ENCODE measurements around the gene NTN1. TPM values are rescaled to one million over a fixed set of nuclear protein-coding genes. Genes with fewer than 3 reads are reported as not detected.

NTN1 gene
- total and polyA plus RNA-seq, 7 experiments from 2014 or later: 0.07 to 0.12 (median 0.11) TPM; not detected in 4

- H3K4me1 Mint-ChIP-seq: no peaks in the 10 kb centered on the region
- no peaks in the 10 kb centered on the region for H3K36me3 Mint-ChIP-seq
- Histone ChIP-seq H3K9me3 (ENCODE audit: control insufficient read depth in 2 of 3, low read length in 3 of 3) (no peaks in the 10 kb centered on the region), H3K4me3 (ENCODE audit: low read length) (no peak overlapping the region), H3K27ac (ENCODE audit: low read depth, low read length) (no peak overlapping the region), H3K27me3 (ENCODE audit: control insufficient read depth in 2 of 2, insufficient read depth in 2 of 2, low read length in 2 of 2) (no peaks in the 10 kb centered on the region), H3K36me3 (ENCODE audit: control insufficient read depth in 2 of 3, insufficient read depth in 3 of 3, low read length in 3 of 3) (no peaks in the 10 kb centered on the region), H3K4me1 (ENCODE audit: control insufficient read depth in 2 of 2, insufficient read depth in 2 of 2, low read length in 2 of 2) (peaks cover 0 to 11% of the 10 kb centered on the region in 2 donors)
- DNase-seq: no peak
- H3K4me3 Mint-ChIP-seq: no peak overlapping the region
- ChIA-PET POLR2A (no interaction called here), CTCF (no interaction called here)
- intact Hi-C loops (cut with micrococcal nuclease): no loop called here
- no peak overlapping the region for H3K27ac Mint-ChIP-seq
- no peaks in the 10 kb centered on the region for H3K9me3 Mint-ChIP-seq
- H3K27me3 Mint-ChIP-seq: peaks cover 0 to 5% (median 0%) of the 10 kb centered on the region in 5 donors
- no peak for ATAC-seq
Observed at GRCh38 chr17:9229160-9229825, 208.0 kb downstream of the NTN1 start.

GRCh38 chr17:9229826-9230201, 208.5 kb downstream of the NTN1 start:
- H3K4me3 ChIP-seq (ENCODE audit: low read length): no peak overlapping the region
- no peaks in the 10 kb centered on the region for H3K9me3 ChIP-seq (ENCODE audit: control insufficient read depth in 2 of 3, low read length in 3 of 3)
- DNase-seq: no peak
- no peak for ATAC-seq
- Mint-ChIP-seq H3K36me3 (no peaks in the 10 kb centered on the region), H3K9me3 (no peaks in the 10 kb centered on the region), H3K4me1 (no peaks in the 10 kb centered on the region), H3K27me3 (peaks cover 0 to 5% (median 0%) of the 10 kb centered on the region in 5 donors), H3K4me3 (no peak overlapping the region), H3K27ac (no peak overlapping the region)
- H3K27me3 ChIP-seq (ENCODE audit: control insufficient read depth in 2 of 2, insufficient read depth in 2 of 2, low read length in 2 of 2): no peaks in the 10 kb centered on the region
- H3K36me3 ChIP-seq (ENCODE audit: control insufficient read depth in 2 of 3, insufficient read depth in 3 of 3, low read length in 3 of 3): no peaks in the 10 kb centered on the region
- H3K27ac ChIP-seq (ENCODE audit: low read depth, low read length): no peak overlapping the region
- peaks cover 0 to 11% of the 10 kb centered on the region in 2 donors for H3K4me1 ChIP-seq (ENCODE audit: control insufficient read depth in 2 of 2, insufficient read depth in 2 of 2, low read length in 2 of 2)
- CTCF ChIA-PET: no interaction called here
- POLR2A ChIA-PET: no interaction called here
- intact Hi-C loops (cut with micrococcal nuclease): no loop called here

GRCh38 chr17:9230346-9230745, 209.0 kb downstream of the NTN1 start:
- Mint-ChIP-seq H3K4me3 (no peak overlapping the region), H3K27me3 (peaks cover 0 to 5% (median 0%) of the 10 kb centered on the region in 5 donors), H3K9me3 (no peaks in the 10 kb centered on the region), H3K36me3 (no peaks in the 10 kb centered on the region), H3K4me1 (no peaks in the 10 kb centered on the region), H3K27ac (no peak overlapping the region)
- CTCF ChIA-PET: no interaction called here
- DNase-seq: no peak
- no peak for ATAC-seq
- intact Hi-C loops (cut with micrococcal nuclease): no loop called here
- no peak overlapping the region for H3K27ac ChIP-seq (ENCODE audit: low read depth, low read length)
- no peaks in the 10 kb centered on the region for H3K36me3 ChIP-seq (ENCODE audit: control insufficient read depth in 2 of 3, insufficient read depth in 3 of 3, low read length in 3 of 3)
- H3K4me1 ChIP-seq (ENCODE audit: control insufficient read depth in 2 of 2, insufficient read depth in 2 of 2, low read length in 2 of 2): peaks cover 0 to 11% of the 10 kb centered on the region in 2 donors
- H3K27me3 ChIP-seq (ENCODE audit: control insufficient read depth in 2 of 2, insufficient read depth in 2 of 2, low read length in 2 of 2): no peaks in the 10 kb centered on the region
- no peak overlapping the region for H3K4me3 ChIP-seq (ENCODE audit: low read length)
- POLR2A ChIA-PET: no interaction called here
- no peaks in the 10 kb centered on the region for H3K9me3 ChIP-seq (ENCODE audit: control insufficient read depth in 2 of 3, low read length in 3 of 3)

GRCh38 chr17:9230861-9231260, 209.6 kb downstream of the NTN1 start:
- ChIA-PET CTCF (no interaction called here), POLR2A (no interaction called here)
- Histone ChIP-seq H3K27me3 (ENCODE audit: control insufficient read depth in 2 of 2, insufficient read depth in 2 of 2, low read length in 2 of 2) (no peaks in the 10 kb centered on the region), H3K4me3 (ENCODE audit: low read length) (no peak overlapping the region), H3K4me1 (ENCODE audit: control insufficient read depth in 2 of 2, insufficient read depth in 2 of 2, low read length in 2 of 2) (peaks cover 0 to 11% of the 10 kb centered on the region in 2 donors), H3K9me3 (ENCODE audit: control insufficient read depth in 2 of 3, low read length in 3 of 3) (no peaks in the 10 kb centered on the region), H3K36me3 (ENCODE audit: control insufficient read depth in 2 of 3, insufficient read depth in 3 of 3, low read length in 3 of 3) (no peaks in the 10 kb centered on the region), H3K27ac (ENCODE audit: low read depth, low read length) (no peak overlapping the region)
- ATAC-seq: no peak
- Mint-ChIP-seq H3K4me3 (no peak overlapping the region), H3K36me3 (no peaks in the 10 kb centered on the region), H3K27ac (no peak overlapping the region), H3K27me3 (peaks cover 0 to 5% (median 0%) of the 10 kb centered on the region in 5 donors), H3K9me3 (peaks cover 0 to 3% (median 0%) of the 10 kb centered on the region in 11 donors), H3K4me1 (no peaks in the 10 kb centered on the region)
- intact Hi-C loops (cut with micrococcal nuclease): no loop called here
- no peak for DNase-seq

GRCh38 chr17:9231449-9232154, 210.3 kb downstream of the NTN1 start:
- H3K4me1 Mint-ChIP-seq: no peaks in the 10 kb centered on the region
- Histone ChIP-seq H3K4me3 (ENCODE audit: low read length) (no peak overlapping the region), H3K36me3 (ENCODE audit: control insufficient read depth in 2 of 3, insufficient read depth in 3 of 3, low read length in 3 of 3) (no peaks in the 10 kb centered on the region), H3K4me1 (ENCODE audit: control insufficient read depth in 2 of 2, insufficient read depth in 2 of 2, low read length in 2 of 2) (peaks cover 0 to 5% of the 10 kb centered on the region in 2 donors), H3K27ac (ENCODE audit: low read depth, low read length) (no peak overlapping the region), H3K27me3 (ENCODE audit: control insufficient read depth in 2 of 2, insufficient read depth in 2 of 2, low read length in 2 of 2) (no peaks in the 10 kb centered on the region), H3K9me3 (ENCODE audit: control insufficient read depth in 2 of 3, low read length in 3 of 3) (no peaks in the 10 kb centered on the region)
- ChIA-PET CTCF (no interaction called here), POLR2A (no interaction called here)
- intact Hi-C loops (cut with micrococcal nuclease): no loop called here
- H3K9me3 Mint-ChIP-seq: peaks cover 0 to 4% (median 0%) of the 10 kb centered on the region in 11 donors
- DNase-seq: no peak
- H3K36me3 Mint-ChIP-seq: no peaks in the 10 kb centered on the region
- H3K27me3 Mint-ChIP-seq: peaks cover 0 to 5% (median 0%) of the 10 kb centered on the region in 5 donors
- H3K27ac Mint-ChIP-seq: no peak overlapping the region
- ATAC-seq: no peak
- H3K4me3 Mint-ChIP-seq: no peak overlapping the region

- no peaks in the 10 kb centered on the region for H3K9me3 ChIP-seq (ENCODE audit: control insufficient read depth in 2 of 3, low read length in 3 of 3)
- ChIA-PET POLR2A (no interaction called here), CTCF (no interaction called here)
- no peaks in the 10 kb centered on the region for H3K36me3 Mint-ChIP-seq
- H3K4me1 ChIP-seq (ENCODE audit: control insufficient read depth in 2 of 2, insufficient read depth in 2 of 2, low read length in 2 of 2): peaks cover 0 to under 1% of the 10 kb centered on the region in 2 donors
- no peaks in the 10 kb centered on the region for H3K27me3 ChIP-seq (ENCODE audit: control insufficient read depth in 2 of 2, insufficient read depth in 2 of 2, low read length in 2 of 2)
- H3K9me3 Mint-ChIP-seq: peaks cover 0 to 4% (median 0%) of the 10 kb centered on the region in 11 donors
- H3K4me3 ChIP-seq (ENCODE audit: low read length): no peak overlapping the region
- H3K4me1 Mint-ChIP-seq: no peaks in the 10 kb centered on the region
- H3K27ac ChIP-seq (ENCODE audit: low read depth, low read length): no peak overlapping the region
- intact Hi-C loops (cut with micrococcal nuclease): no loop called here
- no peak overlapping the region for H3K27ac Mint-ChIP-seq
- no peak for ATAC-seq
- DNase-seq: no peak
- no peak overlapping the region for H3K4me3 Mint-ChIP-seq
- H3K27me3 Mint-ChIP-seq: peaks cover 0 to 5% (median 0%) of the 10 kb centered on the region in 5 donors
- no peaks in the 10 kb centered on the region for H3K36me3 ChIP-seq (ENCODE audit: control insufficient read depth in 2 of 3, insufficient read depth in 3 of 3, low read length in 3 of 3)
Observed at GRCh38 chr17:9232155-9232475, 210.8 kb downstream of the NTN1 start.

Measured in naive thymus-derived CD4-positive, alpha-beta T cell (primary cell).